Adrenal gland (tissue), 12 donors: ENCODE measurements around the gene RELL2. TPM values are rescaled to one million over a fixed set of nuclear protein-coding genes. Genes with fewer than 3 reads are reported as not detected.
A peak's percentile ranks its signal among the peaks of the same experiment; 100 is the strongest.

Source experiments
- DNase-seq, 7 donors: peaks; one replicate each; pipeline ENCODE4 v3.0.0-alpha.2; 2019 to 2020
- H3K27ac ChIP-seq, 5 donors: fragments of 200-600 bp; sonication (generic) in 4 of 5; 1 replicate in 3 of 5; 2 replicates in 2 of 5; pipeline versions ENCODE4 v1.5.1 to v1.8.0; 2016 to 2020; ENCODE audit warnings: mild to moderate bottlenecking in 1 of 5
- H3K27me3 ChIP-seq: fragments of 200-600 bp; 2 replicates; pipeline ENCODE4 v1.8.0; 2021
- H3K36me3 ChIP-seq, 2 donors: fragments of 200-600 bp; replicated peaks in 1 of 2; 1 replicate in 1 of 2; 2 replicates in 1 of 2; pipeline versions ENCODE4 v1.5.1 to v1.8.0; 2018 to 2022
- H3K4me1 ChIP-seq, 2 donors: fragments of 200-600 bp; replicated peaks in 1 of 2; 1 replicate in 1 of 2; 2 replicates in 1 of 2; pipeline versions ENCODE4 v1.5.1 to v1.8.0; 2018 to 2021
- H3K4me3 ChIP-seq, 4 donors: fragments of 200-600 bp; sonication (generic) in 3 of 4; one replicate each; pipeline ENCODE4 v1.5.1; 2016 to 2018
- H3K9me3 ChIP-seq, 3 donors: fragments of 200-600 bp; sonication (generic) in 1 of 3; replicated peaks in 1 of 3; 1 replicate in 2 of 3; 2 replicates in 1 of 3; pipeline versions ENCODE4 v1.5.1 to v1.8.0; 2016 to 2021
- CTCF ChIP-seq, 6 experiments: fragments of 450-650 bp in 4 of 6; fragments of 200-600 bp in 2 of 6; sonication (generic) in 1 of 6; IDR thresholded peaks; 1 replicate in 5 of 6; 2 replicates in 1 of 6; pipeline versions ENCODE4 v1.5.1 to v1.8.0; 2016 to 2021; ENCODE audit warnings: antibody characterized with exemption in 6 of 6, mild to moderate bottlenecking in 2 of 6, moderate library complexity in 1 of 6
- POLR2A ChIP-seq, 2 donors: fragments of 450-650 bp; IDR thresholded peaks; one replicate each; pipeline ENCODE4 v1.6.1; 2017; ENCODE audit warnings: antibody characterized with exemption in 2 of 2, mild to moderate bottlenecking in 2 of 2, moderate library complexity in 1 of 2
- WGBS, 4 donors: extraction: QIAGEN DNeasy Blood & Tissue Kit in 2 of 4; methylation state at CpG; one replicate each; pipeline versions ENCODE4 v1.1.5 to v1.1.7; 2013 to 2017; 5-methylcytosine and 5-hydroxymethylcytosine counted together
- intact Hi-C, 2 donors: fragments of 100-400 bp; cut with DNase I; formaldehyde crosslinking; loops; one replicate each; pipeline versions ENCODE4 v1.14.1 to v1.15.0; 2022 to 2023
- polyA plus RNA-seq, 3 donors: library from polyadenylated mRNA; stranded (reverse); fragments of 200-250 nt in 2 of 3; fragments of 350-450 nt in 1 of 3; fragmentation: Illumina TruSeq in 1 of 3; extraction: RNeasy Lipid Tissue Mini Kit (QIAGEN cat#74804) in 1 of 3; gene quantifications; one replicate each; pipeline ENCODE4 v1.2.3, GENCODE V29; 2013 to 2014
- total RNA-seq, 9 donors: library from RNA; depleted of rRNA in 4 of 9; stranded (reverse); fragments of >200 nt in 4 of 9; fragments of 120-200 nt in 1 of 9; fragmentation: NEBNext Ultra II Directional in 1 of 9; extraction: Animal tissue kit (Norgen Biotek cat#: 25700) in 1 of 9; gene quantifications; one replicate each; pipeline versions ENCODE4 v1.1.0 to v1.2.4, GENCODE V29; 2013 to 2023
- donor health status: healthy with polysubstance abuse.
- donor health status: Bipolar disorder and iron deficiency.
- donor health status: DM: yes; HTN: yes; CAD: no.
- donor health status: DM: no; HTN: no; CAD: no.
- donor health status: DM: no; HTN: no; CAD: no.
- donor health status: DM: yes; HTN: yes; CAD: no.

The RELL2 gene
- total and polyA plus RNA-seq, 12 donors: 2.3 to 37.6 (median 7.7) TPM

GRCh38 chr5:141617128-141617527 is 19.7 kb upstream of the RELL2 start:
- Histone ChIP-seq H3K9me3 (no peaks in the 10 kb centered on the region), H3K4me1 (peaks cover 13 to 29% of the 10 kb centered on the region in 2 donors), H3K36me3 (peaks cover 0 to 24% of the 10 kb centered on the region in 2 donors), H3K4me3 (peak overlapping the region in 1 of 4 donors; percentile 55), H3K27ac (peak overlapping the region; percentile 82 to 92 (median 92)), H3K27me3 (no peaks in the 10 kb centered on the region)
- intact Hi-C loops: no loop called here
- TF ChIP-seq CTCF (IDR thresholded peaks at IDR 0.05): no peak
- TF ChIP-seq POLR2A (IDR thresholded peaks at IDR 0.05): no peak
- 30 to 40% (median 34%) methylated on average over 2 of the region's 2 CpGs for WGBS, 4 donors
- no peak for DNase-seq

GRCh38 chr5:141617682-141618029 is 19.1 kb upstream of the RELL2 start:
- no peak for DNase-seq
- Histone ChIP-seq H3K9me3 (no peaks in the 10 kb centered on the region), H3K36me3 (peaks cover 0 to 29% of the 10 kb centered on the region in 2 donors), H3K4me3 (peak overlapping the region in 3 of 4 donors; percentile 49 to 81 (median 55)), H3K4me1 (peaks cover 13 to 29% of the 10 kb centered on the region in 2 donors), H3K27ac (peak overlapping the region; percentile 82 to 92 (median 92)), H3K27me3 (no peaks in the 10 kb centered on the region)
- TF ChIP-seq POLR2A (IDR thresholded peaks at IDR 0.05): no peak
- TF ChIP-seq CTCF (IDR thresholded peaks at IDR 0.05): no peak
- intact Hi-C loops: no loop called here
- WGBS, 4 donors: 3 to 6% (median 4%) methylated on average over 9 of the region's 9 CpGs

GRCh38 chr5:141618030-141618803 is 18.6 kb upstream of the RELL2 start:
- Histone ChIP-seq H3K36me3 (peaks cover 0 to 34% of the 10 kb centered on the region in 2 donors), H3K9me3 (no peaks in the 10 kb centered on the region), H3K4me1 (peaks cover 13 to 29% of the 10 kb centered on the region in 2 donors), H3K27ac (peak overlapping the region; percentile 82 to 92 (median 92)), H3K27me3 (no peaks in the 10 kb centered on the region), H3K4me3 (peak overlapping the region; percentile 49 to 81 (median 59))
- intact Hi-C loops: no loop called here
- peak in 1 of 2 donors; percentile 40 for TF ChIP-seq POLR2A (IDR thresholded peaks at IDR 0.05)
- no peak for TF ChIP-seq CTCF (IDR thresholded peaks at IDR 0.05)
- WGBS, 4 donors: 1% methylated on average over 35 to 36 of the region's 36 CpGs
- DNase-seq: peak; percentile 63 to 77 (median 70)

GRCh38 chr5:141618804-141619554 is 17.8 kb upstream of the RELL2 start, which contains the start of gene DIAPH1:
Gene DIAPH1, minus strand, starts transcription at chr5:141619000. Its CDS starts 86 bp downstream, at chr5:141618914.
- peak within 1 kb of the TSS; percentile 82 to 92 (median 92) for H3K27ac ChIP-seq
- TF ChIP-seq POLR2A (IDR thresholded peaks at IDR 0.05): peak; percentile 53 to 97
- peak; percentile 95 to 99 (median 96) for TF ChIP-seq CTCF (IDR thresholded peaks at IDR 0.05)
- H3K4me3 ChIP-seq: peak within 1 kb of the TSS; percentile 49 to 81 (median 59)
- H3K4me1 ChIP-seq: peaks cover 13 to 29% of the 10 kb centered on the region in 2 donors
- peaks cover 0 to 41% of the 10 kb centered on the region in 2 donors for H3K36me3 ChIP-seq
- H3K9me3 ChIP-seq: no peaks in the 10 kb centered on the region
- WGBS, 4 donors: 1 to 22% (median 8%) methylated on average over 4 to 70 of the region's 70 CpGs
- peak; percentile 98 to 99 (median 98) for DNase-seq
- intact Hi-C loops: no loop called here
- no peaks in the 10 kb centered on the region for H3K27me3 ChIP-seq
